GM12878 (cell line): ENCODE measurements around the gene PRSS8. TPM values are rescaled to one million over a fixed set of nuclear protein-coding genes. Genes with fewer than 3 reads are reported as not detected.

ENCODE experiments used
- BCL3 ChIP-seq: IDR thresholded peaks from 2 replicates; pipeline ENCODE4 v1.6.1; 2011; ENCODE audit warnings: borderline replicate concordance, low read depth, mild to moderate bottlenecking, moderate library complexity, low read length; ENCODE audit not compliant: insufficient read depth, poor library complexity, severe bottlenecking
- EED ChIP-seq: sonication (generic); IDR thresholded peaks from 2 replicates; pipeline ENCODE4 v1.6.1; 2016; ENCODE audit warnings: antibody characterized with exemption, low read depth
- ETV6 ChIP-seq, 2 experiments: fragments of 450-650 bp in 1 of 2; IDR thresholded peaks in 1 of 2; conservative IDR thresholded peaks in 1 of 2; 2 replicates each; pipeline ENCODE4 v1.6.1; 2014; ENCODE audit warnings: antibody characterized with exemption in 1 of 2, borderline replicate concordance in 1 of 2, low read depth in 1 of 2, mild to moderate bottlenecking in 1 of 2, moderate library complexity in 1 of 2
- LARP7 ChIP-seq: fragments of 450-650 bp; IDR thresholded peaks from 2 replicates; pipeline ENCODE4 v1.6.1; 2017; ENCODE audit warnings: mild to moderate bottlenecking
- MEF2B ChIP-seq: fragments of 450-650 bp; IDR thresholded peaks from 2 replicates; pipeline ENCODE4 v1.6.1; 2018; ENCODE audit warnings: mild to moderate bottlenecking, moderate library complexity; ENCODE audit not compliant: partially characterized antibody, poor library complexity, severe bottlenecking
- MTA3 ChIP-seq: IDR thresholded peaks from 2 replicates; pipeline ENCODE4 v1.6.1; 2012; ENCODE audit warnings: low read length, inconsistent platforms, borderline replicate concordance
- MYB ChIP-seq: fragments of 150-350 bp; IDR thresholded peaks from 2 replicates; pipeline ENCODE4 v1.6.1; 2014; ENCODE audit warnings: mild to moderate bottlenecking, low read depth, low read length, borderline replicate concordance
- NR2F1 ChIP-seq: fragments of 450-650 bp; conservative IDR thresholded peaks from 2 replicates; pipeline ENCODE4 v1.6.1; 2017; ENCODE audit warnings: mild to moderate bottlenecking
- PAX5 ChIP-seq: IDR thresholded peaks from 2 replicates; pipeline ENCODE4 v1.6.1; 2011; ENCODE audit warnings: low read depth, low read length, borderline replicate concordance
- POLR2AphosphoS5 ChIP-seq: IDR thresholded peaks from 2 replicates; pipeline ENCODE4 v1.6.1; 2011; ENCODE audit warnings: mild to moderate bottlenecking, low read length, inconsistent platforms
- RAD21 ChIP-seq: IDR thresholded peaks from 2 replicates; pipeline ENCODE4 v1.6.1; 2011; ENCODE audit warnings: mild to moderate bottlenecking, low read depth, low read length, moderate library complexity; ENCODE audit not compliant: insufficient read depth
- RFX5 ChIP-seq: IDR thresholded peaks from 2 replicates; pipeline ENCODE4 v1.6.1; 2011; ENCODE audit warnings: low read depth, low read length, improper control_type of control experiment
- SMC3 ChIP-seq: IDR thresholded peaks from 2 replicates; pipeline ENCODE4 v1.6.1; 2011; ENCODE audit warnings: low read length, improper control_type of control experiment, borderline replicate concordance
- SUPT20H ChIP-seq: IDR thresholded peaks from 2 replicates; pipeline ENCODE4 v1.6.1; 2011; ENCODE audit warnings: low read depth, mild to moderate bottlenecking, low read length, moderate library complexity, borderline replicate concordance; ENCODE audit not compliant: control insufficient read depth
- ZNF24 ChIP-seq: fragments of 450-650 bp; IDR thresholded peaks from 2 replicates; pipeline ENCODE4 v1.6.1; 2017; ENCODE audit warnings: antibody characterized with exemption, mild to moderate bottlenecking
- polyA plus RNA-seq, 11 experiments: library from polyadenylated mRNA; depleted of rRNA in 4 of 11; unstranded in 6 of 11; stranded (reverse) in 5 of 11; fragments of >200 nt; fragmentation: Nextera tagmentation in 4 of 11; fragmentation: Illumina TruSeq in 1 of 11; extraction: Ambion mirVana in 4 of 11; extraction: Trizol in 1 of 11; gene quantifications; 1 replicate in 1 of 11; 2 replicates in 10 of 11; pipeline versions ENCODE4 v1.2.1 to v1.2.3, GENCODE V29; 2011 to 2016; ENCODE audit warnings: inconsistent platforms in 2 of 11, missing spikeins in 2 of 11, low read depth in 1 of 11
- total RNA-seq, 4 experiments: library from RNA; depleted of rRNA in 3 of 4; stranded (reverse); fragments of >200 nt in 3 of 4; fragmentation: Illumina TruSeq in 1 of 4; extraction: Trizol in 1 of 4; gene quantifications; 2 replicates each; pipeline versions ENCODE4 v1.2.1 to v1.2.3, GENCODE V29; 2013 to 2021
- TF ChIP-seq, protein P1 (sequence below), 3 experiments: IDR thresholded peaks in 2 of 3; conservative IDR thresholded peaks in 1 of 3; 2 replicates each; pipeline ENCODE4 v1.5.1; 2011; ENCODE audit warnings: low read depth in 3 of 3, low read length in 3 of 3, mild to moderate bottlenecking in 3 of 3, control low read depth in 2 of 3, moderate library complexity in 2 of 3, inconsistent platforms in 1 of 3, mixed read lengths in 1 of 3; ENCODE audit not compliant: control insufficient read depth in 2 of 3, insufficient read depth in 1 of 3; ENCODE audit errors: extremely low read depth in 1 of 3
- TF ChIP-seq, protein P2 (sequence below): fragments of 450-650 bp; IDR thresholded peaks from 2 replicates; pipeline ENCODE4 v1.6.1; 2016; ENCODE audit warnings: mild to moderate bottlenecking, moderate library complexity, borderline replicate concordance
- TF ChIP-seq, protein P3 (sequence below): fragments of 450-650 bp; IDR thresholded peaks from 2 replicates; pipeline ENCODE4 v1.6.1; 2017; ENCODE audit warnings: low read depth, mild to moderate bottlenecking, moderate library complexity

Gene PRSS8
- total and polyA plus RNA-seq, 10 of the 15 experiments (the other 5 are each of a cell fraction or from before 2014, with no cell fraction given), result 0.33 to 0.58 TPM; not detected in 8

DNA sequence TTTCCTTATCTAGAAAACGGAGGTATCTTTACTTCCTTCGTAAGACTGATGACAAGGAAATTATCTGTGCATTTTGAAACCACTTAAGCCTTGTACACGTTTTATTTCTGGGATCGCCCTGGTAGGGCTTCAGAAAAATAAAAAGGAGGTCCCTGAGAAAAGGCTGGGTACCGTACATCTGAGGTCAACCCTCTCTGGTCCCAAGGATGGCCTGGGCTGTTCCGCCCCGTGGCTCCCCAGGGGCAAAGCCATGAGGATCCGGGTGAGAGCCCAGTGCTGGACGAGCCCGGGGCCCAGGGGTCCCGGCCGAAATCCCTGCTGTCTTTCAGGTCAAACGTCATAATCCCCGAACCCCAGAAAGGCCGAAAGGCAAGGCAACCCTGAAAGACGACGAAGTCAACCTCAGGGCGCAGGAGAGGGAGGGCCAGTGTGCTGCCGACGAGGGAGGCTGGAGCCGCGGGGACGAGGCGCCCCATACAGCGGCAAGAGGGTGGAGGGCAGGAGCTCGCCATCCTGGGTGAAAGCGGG, 43.8 kb upstream of the PRSS8 start (continued):
- 0 out of 4 replicates have a peak, but pooled peaks of 1 of the 2 experiments have one; percentile 2 for TF ChIP-seq ETV6 (conservative IDR thresholded peaks at IDR 0.05 in 1 of 2, IDR thresholded peaks at IDR 0.05 in 1 of 2; ENCODE audit: borderline replicate concordance in 1 of 2, low read depth in 1 of 2)
- TF ChIP-seq, protein P1, sequence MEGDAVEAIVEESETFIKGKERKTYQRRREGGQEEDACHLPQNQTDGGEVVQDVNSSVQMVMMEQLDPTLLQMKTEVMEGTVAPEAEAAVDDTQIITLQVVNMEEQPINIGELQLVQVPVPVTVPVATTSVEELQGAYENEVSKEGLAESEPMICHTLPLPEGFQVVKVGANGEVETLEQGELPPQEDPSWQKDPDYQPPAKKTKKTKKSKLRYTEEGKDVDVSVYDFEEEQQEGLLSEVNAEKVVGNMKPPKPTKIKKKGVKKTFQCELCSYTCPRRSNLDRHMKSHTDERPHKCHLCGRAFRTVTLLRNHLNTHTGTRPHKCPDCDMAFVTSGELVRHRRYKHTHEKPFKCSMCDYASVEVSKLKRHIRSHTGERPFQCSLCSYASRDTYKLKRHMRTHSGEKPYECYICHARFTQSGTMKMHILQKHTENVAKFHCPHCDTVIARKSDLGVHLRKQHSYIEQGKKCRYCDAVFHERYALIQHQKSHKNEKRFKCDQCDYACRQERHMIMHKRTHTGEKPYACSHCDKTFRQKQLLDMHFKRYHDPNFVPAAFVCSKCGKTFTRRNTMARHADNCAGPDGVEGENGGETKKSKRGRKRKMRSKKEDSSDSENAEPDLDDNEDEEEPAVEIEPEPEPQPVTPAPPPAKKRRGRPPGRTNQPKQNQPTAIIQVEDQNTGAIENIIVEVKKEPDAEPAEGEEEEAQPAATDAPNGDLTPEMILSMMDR (IDR thresholded peaks at IDR 0.05 in 2 of 3, conservative IDR thresholded peaks at IDR 0.05 in 1 of 3; ENCODE audit: control insufficient read depth in 2 of 3, extremely low read depth in 1 of 3, insufficient read depth in 1 of 3, low read depth in 3 of 3, low read length in 3 of 3), result no peak
- no peak for TF ChIP-seq SMC3
- TF ChIP-seq, protein P2, sequence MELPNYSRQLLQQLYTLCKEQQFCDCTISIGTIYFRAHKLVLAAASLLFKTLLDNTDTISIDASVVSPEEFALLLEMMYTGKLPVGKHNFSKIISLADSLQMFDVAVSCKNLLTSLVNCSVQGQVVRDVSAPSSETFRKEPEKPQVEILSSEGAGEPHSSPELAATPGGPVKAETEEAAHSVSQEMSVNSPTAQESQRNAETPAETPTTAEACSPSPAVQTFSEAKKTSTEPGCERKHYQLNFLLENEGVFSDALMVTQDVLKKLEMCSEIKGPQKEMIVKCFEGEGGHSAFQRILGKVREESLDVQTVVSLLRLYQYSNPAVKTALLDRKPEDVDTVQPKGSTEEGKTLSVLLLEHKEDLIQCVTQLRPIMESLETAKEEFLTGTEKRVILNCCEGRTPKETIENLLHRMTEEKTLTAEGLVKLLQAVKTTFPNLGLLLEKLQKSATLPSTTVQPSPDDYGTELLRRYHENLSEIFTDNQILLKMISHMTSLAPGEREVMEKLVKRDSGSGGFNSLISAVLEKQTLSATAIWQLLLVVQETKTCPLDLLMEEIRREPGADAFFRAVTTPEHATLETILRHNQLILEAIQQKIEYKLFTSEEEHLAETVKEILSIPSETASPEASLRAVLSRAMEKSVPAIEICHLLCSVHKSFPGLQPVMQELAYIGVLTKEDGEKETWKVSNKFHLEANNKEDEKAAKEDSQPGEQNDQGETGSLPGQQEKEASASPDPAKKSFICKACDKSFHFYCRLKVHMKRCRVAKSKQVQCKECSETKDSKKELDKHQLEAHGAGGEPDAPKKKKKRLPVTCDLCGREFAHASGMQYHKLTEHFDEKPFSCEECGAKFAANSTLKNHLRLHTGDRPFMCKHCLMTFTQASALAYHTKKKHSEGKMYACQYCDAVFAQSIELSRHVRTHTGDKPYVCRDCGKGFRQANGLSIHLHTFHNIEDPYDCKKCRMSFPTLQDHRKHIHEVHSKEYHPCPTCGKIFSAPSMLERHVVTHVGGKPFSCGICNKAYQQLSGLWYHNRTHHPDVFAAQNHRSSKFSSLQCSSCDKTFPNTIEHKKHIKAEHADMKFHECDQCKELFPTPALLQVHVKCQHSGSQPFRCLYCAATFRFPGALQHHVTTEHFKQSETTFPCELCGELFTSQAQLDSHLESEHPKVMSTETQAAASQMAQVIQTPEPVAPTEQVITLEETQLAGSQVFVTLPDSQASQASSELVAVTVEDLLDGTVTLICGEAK, result no peak
- TF ChIP-seq POLR2AphosphoS5, result no peak
- TF ChIP-seq MYB, result no peak
- TF ChIP-seq, protein P3, sequence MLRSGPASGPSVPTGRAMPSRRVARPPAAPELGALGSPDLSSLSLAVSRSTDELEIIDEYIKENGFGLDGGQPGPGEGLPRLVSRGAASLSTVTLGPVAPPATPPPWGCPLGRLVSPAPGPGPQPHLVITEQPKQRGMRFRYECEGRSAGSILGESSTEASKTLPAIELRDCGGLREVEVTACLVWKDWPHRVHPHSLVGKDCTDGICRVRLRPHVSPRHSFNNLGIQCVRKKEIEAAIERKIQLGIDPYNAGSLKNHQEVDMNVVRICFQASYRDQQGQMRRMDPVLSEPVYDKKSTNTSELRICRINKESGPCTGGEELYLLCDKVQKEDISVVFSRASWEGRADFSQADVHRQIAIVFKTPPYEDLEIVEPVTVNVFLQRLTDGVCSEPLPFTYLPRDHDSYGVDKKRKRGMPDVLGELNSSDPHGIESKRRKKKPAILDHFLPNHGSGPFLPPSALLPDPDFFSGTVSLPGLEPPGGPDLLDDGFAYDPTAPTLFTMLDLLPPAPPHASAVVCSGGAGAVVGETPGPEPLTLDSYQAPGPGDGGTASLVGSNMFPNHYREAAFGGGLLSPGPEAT, result no peak
- no peak for TF ChIP-seq PAX5
- TF ChIP-seq ZNF24, result no peak
- no peak for TF ChIP-seq BCL3
- peak; percentile 75; the same call in 1 of the 2 replicates for TF ChIP-seq EED
- TF ChIP-seq RFX5, result no peak
- TF ChIP-seq SUPT20H, result no peak
- TF ChIP-seq NR2F1, result 0 out of 2 replicates have a peak, but pooled peaks have one; percentile 40
- no peak for TF ChIP-seq MEF2B
- TF ChIP-seq RAD21, result no peak
- TF ChIP-seq MTA3, result no peak
- TF ChIP-seq LARP7, result 0 out of 2 replicates have a peak, but pooled peaks have one; percentile 16
